ENCODE data around the gene IL1R2.
A peak's percentile ranks its signal among the peaks of the same experiment; 100 is the strongest.

IL1R2 gene

GRCh38 chr2:101983486-101983885 is 8.3 kb upstream of the IL1R2 start (continued):
- TF ChIP-seq ZNF280D (tag by site-specific recombination; IDR thresholded peaks at IDR 0.05) (no peak), KLF8 (tag by site-specific recombination; IDR thresholded peaks at IDR 0.05) (no peak), ZBTB10 (tag by site-specific recombination; IDR thresholded peaks at IDR 0.05) (no peak), ZNF404 (tag by site-specific recombination; IDR thresholded peaks at IDR 0.05) (no peak), ZNF169 (tag by site-specific recombination; IDR thresholded peaks at IDR 0.05) (no peak), ZNF16 (tag by site-specific recombination; IDR thresholded peaks at IDR 0.05; ENCODE audit: low read depth) (no peak), ZNF114 (tag by site-specific recombination; IDR thresholded peaks at IDR 0.05) (no peak), REPIN1 (tag by site-specific recombination; IDR thresholded peaks at IDR 0.05; ENCODE audit: low read depth) (no peak), ZNF19 (tag by site-specific recombination; IDR thresholded peaks at IDR 0.05; ENCODE audit: low read depth) (no peak), ZNF626 (tag by site-specific recombination; IDR thresholded peaks at IDR 0.05) (no peak)

DNA sequence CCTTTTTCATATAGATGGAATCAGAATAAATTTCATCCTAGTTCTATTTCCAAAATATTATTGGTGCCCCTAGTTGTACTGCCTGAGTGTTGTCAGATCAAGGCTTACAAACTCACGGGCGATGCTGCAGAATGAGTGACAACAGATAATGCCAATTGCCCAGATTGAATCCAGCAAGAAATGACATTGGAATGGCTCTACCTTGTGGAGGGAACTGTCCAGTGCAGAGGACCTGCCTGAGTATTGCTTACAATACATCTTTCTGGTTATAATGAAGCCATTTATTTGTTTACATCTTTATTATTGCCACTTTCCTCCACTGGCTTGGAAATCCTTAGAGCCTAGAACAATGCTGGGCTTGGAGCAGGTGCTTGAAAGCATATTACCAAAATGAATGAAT is 7.8 kb upstream of the IL1R2 start:
- TF ChIP-seq ZNF155 (tag by site-specific recombination; IDR thresholded peaks at IDR 0.05), result no peak
- TF ChIP-seq, protein P1, sequence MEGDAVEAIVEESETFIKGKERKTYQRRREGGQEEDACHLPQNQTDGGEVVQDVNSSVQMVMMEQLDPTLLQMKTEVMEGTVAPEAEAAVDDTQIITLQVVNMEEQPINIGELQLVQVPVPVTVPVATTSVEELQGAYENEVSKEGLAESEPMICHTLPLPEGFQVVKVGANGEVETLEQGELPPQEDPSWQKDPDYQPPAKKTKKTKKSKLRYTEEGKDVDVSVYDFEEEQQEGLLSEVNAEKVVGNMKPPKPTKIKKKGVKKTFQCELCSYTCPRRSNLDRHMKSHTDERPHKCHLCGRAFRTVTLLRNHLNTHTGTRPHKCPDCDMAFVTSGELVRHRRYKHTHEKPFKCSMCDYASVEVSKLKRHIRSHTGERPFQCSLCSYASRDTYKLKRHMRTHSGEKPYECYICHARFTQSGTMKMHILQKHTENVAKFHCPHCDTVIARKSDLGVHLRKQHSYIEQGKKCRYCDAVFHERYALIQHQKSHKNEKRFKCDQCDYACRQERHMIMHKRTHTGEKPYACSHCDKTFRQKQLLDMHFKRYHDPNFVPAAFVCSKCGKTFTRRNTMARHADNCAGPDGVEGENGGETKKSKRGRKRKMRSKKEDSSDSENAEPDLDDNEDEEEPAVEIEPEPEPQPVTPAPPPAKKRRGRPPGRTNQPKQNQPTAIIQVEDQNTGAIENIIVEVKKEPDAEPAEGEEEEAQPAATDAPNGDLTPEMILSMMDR (tag by site-specific recombination; IDR thresholded peaks at IDR 0.05), result 0 out of 2 replicates have a peak, but pooled peaks have one; percentile 21
- Histone ChIP-seq H3K9me3 (ENCODE audit: control insufficient read depth, insufficient read depth, low read depth, low read length) (no peaks in the 10 kb centered on the region), H3K36me3 (ENCODE audit: control insufficient read depth in 2 of 2, insufficient read depth in 1 of 2, low read length in 2 of 2) (no peaks in the 10 kb centered on the region), H3K4me3 (ENCODE audit: low read depth, low read length) (no peak overlapping the region), H3K4me1 (ENCODE audit: control insufficient read depth, insufficient read depth, low read length) (no peaks in the 10 kb centered on the region), H3K27ac (ENCODE audit: extremely low read depth, low read depth, low read length) (no peak overlapping the region)
- ChIA-PET POLR2A (no interaction called here), CTCF (interaction anchor here (1.0 kb wide), 1 partner anchor 22 kb away, joined by 3 read pairs; no protein-coding TSS in a partner anchor)

GRCh38 chr2:101984656-101985055 is 7.1 kb upstream of the IL1R2 start:
- CTCF ChIA-PET, result no interaction called here
- TF ChIP-seq, protein P2, sequence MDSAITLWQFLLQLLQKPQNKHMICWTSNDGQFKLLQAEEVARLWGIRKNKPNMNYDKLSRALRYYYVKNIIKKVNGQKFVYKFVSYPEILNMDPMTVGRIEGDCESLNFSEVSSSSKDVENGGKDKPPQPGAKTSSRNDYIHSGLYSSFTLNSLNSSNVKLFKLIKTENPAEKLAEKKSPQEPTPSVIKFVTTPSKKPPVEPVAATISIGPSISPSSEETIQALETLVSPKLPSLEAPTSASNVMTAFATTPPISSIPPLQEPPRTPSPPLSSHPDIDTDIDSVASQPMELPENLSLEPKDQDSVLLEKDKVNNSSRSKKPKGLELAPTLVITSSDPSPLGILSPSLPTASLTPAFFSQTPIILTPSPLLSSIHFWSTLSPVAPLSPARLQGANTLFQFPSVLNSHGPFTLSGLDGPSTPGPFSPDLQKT (IDR thresholded peaks at IDR 0.05; ENCODE audit: borderline replicate concordance, low read depth, low read length), result no peak
- TF ChIP-seq ZFP3 (tag by site-specific recombination; IDR thresholded peaks at IDR 0.05; ENCODE audit: low read depth) (no peak), ZNF843 (tag by site-specific recombination; IDR thresholded peaks at IDR 0.05) (no peak), ZNF645 (tag by site-specific recombination; IDR thresholded peaks at IDR 0.05) (no peak), INSM2 (tag by site-specific recombination; IDR thresholded peaks at IDR 0.05) (no peak)
- TF ChIP-seq, protein P3, sequence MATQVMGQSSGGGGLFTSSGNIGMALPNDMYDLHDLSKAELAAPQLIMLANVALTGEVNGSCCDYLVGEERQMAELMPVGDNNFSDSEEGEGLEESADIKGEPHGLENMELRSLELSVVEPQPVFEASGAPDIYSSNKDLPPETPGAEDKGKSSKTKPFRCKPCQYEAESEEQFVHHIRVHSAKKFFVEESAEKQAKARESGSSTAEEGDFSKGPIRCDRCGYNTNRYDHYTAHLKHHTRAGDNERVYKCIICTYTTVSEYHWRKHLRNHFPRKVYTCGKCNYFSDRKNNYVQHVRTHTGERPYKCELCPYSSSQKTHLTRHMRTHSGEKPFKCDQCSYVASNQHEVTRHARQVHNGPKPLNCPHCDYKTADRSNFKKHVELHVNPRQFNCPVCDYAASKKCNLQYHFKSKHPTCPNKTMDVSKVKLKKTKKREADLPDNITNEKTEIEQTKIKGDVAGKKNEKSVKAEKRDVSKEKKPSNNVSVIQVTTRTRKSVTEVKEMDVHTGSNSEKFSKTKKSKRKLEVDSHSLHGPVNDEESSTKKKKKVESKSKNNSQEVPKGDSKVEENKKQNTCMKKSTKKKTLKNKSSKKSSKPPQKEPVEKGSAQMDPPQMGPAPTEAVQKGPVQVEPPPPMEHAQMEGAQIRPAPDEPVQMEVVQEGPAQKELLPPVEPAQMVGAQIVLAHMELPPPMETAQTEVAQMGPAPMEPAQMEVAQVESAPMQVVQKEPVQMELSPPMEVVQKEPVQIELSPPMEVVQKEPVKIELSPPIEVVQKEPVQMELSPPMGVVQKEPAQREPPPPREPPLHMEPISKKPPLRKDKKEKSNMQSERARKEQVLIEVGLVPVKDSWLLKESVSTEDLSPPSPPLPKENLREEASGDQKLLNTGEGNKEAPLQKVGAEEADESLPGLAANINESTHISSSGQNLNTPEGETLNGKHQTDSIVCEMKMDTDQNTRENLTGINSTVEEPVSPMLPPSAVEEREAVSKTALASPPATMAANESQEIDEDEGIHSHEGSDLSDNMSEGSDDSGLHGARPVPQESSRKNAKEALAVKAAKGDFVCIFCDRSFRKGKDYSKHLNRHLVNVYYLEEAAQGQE (tag by site-specific recombination; IDR thresholded peaks at IDR 0.05), result no peak

More at GRCh38 chr2:101984656-101985055, 7.1 kb upstream of the IL1R2 start:
- Histone ChIP-seq H3K4me1 (ENCODE audit: control insufficient read depth, insufficient read depth, low read length) (no peaks in the 10 kb centered on the region), H3K4me3 (ENCODE audit: low read depth, low read length) (no peak overlapping the region), H3K27ac (ENCODE audit: extremely low read depth, low read depth, low read length) (no peak overlapping the region), H3K9me3 (ENCODE audit: control insufficient read depth, insufficient read depth, low read depth, low read length) (no peaks in the 10 kb centered on the region), H3K36me3 (ENCODE audit: control insufficient read depth in 2 of 2, insufficient read depth in 1 of 2, low read length in 2 of 2) (no peaks in the 10 kb centered on the region)
- POLR2A ChIA-PET, result no interaction called here

Data from HEK293 (cell line).